ENCODE results near the gene FGF14. TPM values are rescaled to one million over a fixed set of nuclear protein-coding genes. Genes with fewer than 3 reads are reported as not detected.
"Not testable (repeated sequence)": the region's sequence is repeated elsewhere in the genome, so short reads cannot be mapped to it uniquely, and the experiment has no call there.

Gene FGF14
- total RNA-seq, 1 donor from 2014 or later = not detected

- intact Hi-C loops (cut with micrococcal nuclease) = no loop called here
- H3K27me3 Mint-ChIP-seq (ENCODE audit: insufficient read depth) = no peaks in the 10 kb centered on the region
- H3K27ac Mint-ChIP-seq = no peak overlapping the region
- no peaks in the 10 kb centered on the region for H3K9me3 Mint-ChIP-seq
- H3K4me3 Mint-ChIP-seq = no peak overlapping the region
- no peaks in the 10 kb centered on the region for H3K36me3 Mint-ChIP-seq (ENCODE audit: low read depth)
- DNase-seq (ENCODE audit: low spot score) = no peak
- H3K4me1 Mint-ChIP-seq (ENCODE audit: low read depth) = no peaks in the 10 kb centered on the region
Measured at GRCh38 chr13:102103469-102103868, 298.4 kb downstream of the FGF14 start.

GRCh38 chr13:102100234-102100633 is 301.6 kb downstream of the FGF14 start:
- H3K27me3 Mint-ChIP-seq (ENCODE audit: insufficient read depth) = no peaks in the 10 kb centered on the region
- no peaks in the 10 kb centered on the region for H3K9me3 Mint-ChIP-seq
- no peak overlapping the region for H3K4me3 Mint-ChIP-seq

GRCh38 chr13:102097708-102098107 is 304.1 kb downstream of the FGF14 start:
- Mint-ChIP-seq H3K4me1 (ENCODE audit: low read depth) (no peaks in the 10 kb centered on the region), H3K27ac (no peak overlapping the region), H3K27me3 (ENCODE audit: insufficient read depth) (no peaks in the 10 kb centered on the region), H3K9me3 (no peaks in the 10 kb centered on the region), H3K4me3 (no peak overlapping the region), H3K36me3 (ENCODE audit: low read depth) (no peaks in the 10 kb centered on the region)
- no peak for DNase-seq (ENCODE audit: low spot score)
- intact Hi-C loops (cut with micrococcal nuclease) = no loop called here

More at GRCh38 chr13:102100234-102100633, 301.6 kb downstream of the FGF14 start:
- DNase-seq (ENCODE audit: low spot score) = no peak
- intact Hi-C loops (cut with micrococcal nuclease) = no loop called here
- Mint-ChIP-seq H3K36me3 (ENCODE audit: low read depth) (no peaks in the 10 kb centered on the region), H3K4me1 (ENCODE audit: low read depth) (no peaks in the 10 kb centered on the region), H3K27ac (no peak overlapping the region)

GRCh38 chr13:102093288-102093687 is 308.6 kb downstream of the FGF14 start:
- H3K9me3 Mint-ChIP-seq; intact Hi-C loops (cut with micrococcal nuclease); H3K27ac Mint-ChIP-seq; H3K27me3 Mint-ChIP-seq (ENCODE audit: insufficient read depth); H3K36me3 Mint-ChIP-seq (ENCODE audit: low read depth); H3K4me1 Mint-ChIP-seq (ENCODE audit: low read depth); H3K4me3 Mint-ChIP-seq; DNase-seq (ENCODE audit: low spot score): not testable (repeated sequence)

- DNase-seq (ENCODE audit: low spot score) = no peak
- intact Hi-C loops (cut with micrococcal nuclease) = no loop called here
- Mint-ChIP-seq H3K9me3 (no peaks in the 10 kb centered on the region), H3K4me1 (ENCODE audit: low read depth) (no peaks in the 10 kb centered on the region), H3K27ac (no peak overlapping the region), H3K36me3 (ENCODE audit: low read depth) (no peaks in the 10 kb centered on the region), H3K27me3 (ENCODE audit: insufficient read depth) (no peaks in the 10 kb centered on the region), H3K4me3 (no peak overlapping the region)
Measured at GRCh38 chr13:102091231-102091630, 310.6 kb downstream of the FGF14 start.

GRCh38 chr13:102090532-102090931 is 311.3 kb downstream of the FGF14 start:
- Mint-ChIP-seq H3K36me3 (ENCODE audit: low read depth) (no peaks in the 10 kb centered on the region), H3K9me3 (no peaks in the 10 kb centered on the region), H3K4me1 (ENCODE audit: low read depth) (no peaks in the 10 kb centered on the region), H3K27ac (no peak overlapping the region), H3K27me3 (ENCODE audit: insufficient read depth) (no peaks in the 10 kb centered on the region), H3K4me3 (no peak overlapping the region)
- intact Hi-C loops (cut with micrococcal nuclease) = no loop called here
- DNase-seq (ENCODE audit: low spot score) = no peak

GRCh38 chr13:102089722-102090121 is 312.1 kb downstream of the FGF14 start:
- no peaks in the 10 kb centered on the region for H3K9me3 Mint-ChIP-seq
- no peaks in the 10 kb centered on the region for H3K36me3 Mint-ChIP-seq (ENCODE audit: low read depth)
- H3K27ac Mint-ChIP-seq = no peak overlapping the region
- no peaks in the 10 kb centered on the region for H3K4me1 Mint-ChIP-seq (ENCODE audit: low read depth)
- intact Hi-C loops (cut with micrococcal nuclease) = no loop called here
- H3K4me3 Mint-ChIP-seq = no peak overlapping the region
- H3K27me3 Mint-ChIP-seq (ENCODE audit: insufficient read depth) = no peaks in the 10 kb centered on the region
- no peak for DNase-seq (ENCODE audit: low spot score)

GRCh38 chr13:102089177-102089576 is 312.7 kb downstream of the FGF14 start:
- Mint-ChIP-seq H3K4me3 (no peak overlapping the region), H3K27me3 (ENCODE audit: insufficient read depth) (no peaks in the 10 kb centered on the region), H3K4me1 (ENCODE audit: low read depth) (no peaks in the 10 kb centered on the region), H3K36me3 (ENCODE audit: low read depth) (no peaks in the 10 kb centered on the region), H3K9me3 (no peaks in the 10 kb centered on the region), H3K27ac (no peak overlapping the region)
- intact Hi-C loops (cut with micrococcal nuclease) = no loop called here
- DNase-seq (ENCODE audit: low spot score) = no peak

- no peak for DNase-seq (ENCODE audit: low spot score)
- Mint-ChIP-seq H3K4me1 (ENCODE audit: low read depth) (no peaks in the 10 kb centered on the region), H3K4me3 (no peak overlapping the region), H3K36me3 (ENCODE audit: low read depth) (no peaks in the 10 kb centered on the region), H3K27ac (no peak overlapping the region), H3K27me3 (ENCODE audit: insufficient read depth) (no peaks in the 10 kb centered on the region), H3K9me3 (peaks cover 4% of the 10 kb centered on the region)
- intact Hi-C loops (cut with micrococcal nuclease) = no loop called here
Measured at GRCh38 chr13:102073251-102073650, 328.6 kb downstream of the FGF14 start.

GRCh38 chr13:102071711-102072110 is 330.1 kb downstream of the FGF14 start:
- H3K27me3 Mint-ChIP-seq (ENCODE audit: insufficient read depth) = no peaks in the 10 kb centered on the region
- H3K4me1 Mint-ChIP-seq (ENCODE audit: low read depth) = no peaks in the 10 kb centered on the region
- H3K9me3 Mint-ChIP-seq = peaks cover 4% of the 10 kb centered on the region
- intact Hi-C loops (cut with micrococcal nuclease) = no loop called here
- H3K36me3 Mint-ChIP-seq (ENCODE audit: low read depth) = no peaks in the 10 kb centered on the region
- no peak overlapping the region for H3K27ac Mint-ChIP-seq
- DNase-seq (ENCODE audit: low spot score) = no peak
- H3K4me3 Mint-ChIP-seq = no peak overlapping the region

- DNase-seq (ENCODE audit: low spot score); intact Hi-C loops (cut with micrococcal nuclease); H3K9me3 Mint-ChIP-seq; H3K36me3 Mint-ChIP-seq (ENCODE audit: low read depth); H3K4me1 Mint-ChIP-seq (ENCODE audit: low read depth); H3K27ac Mint-ChIP-seq; H3K27me3 Mint-ChIP-seq (ENCODE audit: insufficient read depth); H3K4me3 Mint-ChIP-seq: not testable (repeated sequence)
Measured at GRCh38 chr13:102068323-102068722, 333.5 kb downstream of the FGF14 start.

- Mint-ChIP-seq H3K27ac (no peak overlapping the region), H3K4me1 (ENCODE audit: low read depth) (no peaks in the 10 kb centered on the region), H3K36me3 (ENCODE audit: low read depth) (no peaks in the 10 kb centered on the region), H3K9me3 (peaks cover 32% of the 10 kb centered on the region), H3K4me3 (no peak overlapping the region), H3K27me3 (ENCODE audit: insufficient read depth) (no peaks in the 10 kb centered on the region)
- no peak for DNase-seq (ENCODE audit: low spot score)
- intact Hi-C loops (cut with micrococcal nuclease) = no loop called here
Measured at GRCh38 chr13:102055090-102055779, 346.6 kb downstream of the FGF14 start.

GRCh38 chr13:102049853-102050252 is 352.0 kb downstream of the FGF14 start:
- H3K4me1 Mint-ChIP-seq (ENCODE audit: low read depth) = no peaks in the 10 kb centered on the region
- no peaks in the 10 kb centered on the region for H3K36me3 Mint-ChIP-seq (ENCODE audit: low read depth)
- intact Hi-C loops (cut with micrococcal nuclease) = no loop called here
- no peaks in the 10 kb centered on the region for H3K27me3 Mint-ChIP-seq (ENCODE audit: insufficient read depth)
- H3K27ac Mint-ChIP-seq = no peak overlapping the region
- no peak overlapping the region for H3K4me3 Mint-ChIP-seq
- H3K9me3 Mint-ChIP-seq = peaks cover 38% of the 10 kb centered on the region
- no peak for DNase-seq (ENCODE audit: low spot score)

GRCh38 chr13:102045731-102046130 is 356.1 kb downstream of the FGF14 start:
- no peak overlapping the region for H3K4me3 Mint-ChIP-seq
- no peaks in the 10 kb centered on the region for H3K27me3 Mint-ChIP-seq (ENCODE audit: insufficient read depth)
- H3K27ac Mint-ChIP-seq = no peak overlapping the region
- no peaks in the 10 kb centered on the region for H3K36me3 Mint-ChIP-seq (ENCODE audit: low read depth)
- no peak for DNase-seq (ENCODE audit: low spot score)
- H3K9me3 Mint-ChIP-seq = peaks cover 11% of the 10 kb centered on the region
- intact Hi-C loops (cut with micrococcal nuclease) = no loop called here
- H3K4me1 Mint-ChIP-seq (ENCODE audit: low read depth) = no peaks in the 10 kb centered on the region
